K562 (cell line): Measurements from ENCODE around the gene ZMYND12.

Source experiments
- SREBF1 ChIP-seq: fragments of 150-350 bp; IDR thresholded peaks from 2 replicates; pipeline ENCODE4 v1.6.1; 2014; ENCODE audit warnings: antibody characterized with exemption, low read depth, low read length, borderline replicate concordance
- ZNF766 ChIP-seq: fragments of 200-800 bp; sonication (Bioruptor generic); conservative IDR thresholded peaks from 2 replicates; pipeline ENCODE4 v1.6.1; 2016; ENCODE audit warnings: missing genetic modification characterization, missing compliant biosample characterization

- TF ChIP-seq SREBF1 (no peak), ZNF766 (CRISPR knock-in tag) (no peak)
Observed at GRCh38 chr1:42417166-42417565, 38.7 kb downstream of the ZMYND12 start.
